ENCODE results near the gene CWF19L1.

The CWF19L1 gene

DNA sequence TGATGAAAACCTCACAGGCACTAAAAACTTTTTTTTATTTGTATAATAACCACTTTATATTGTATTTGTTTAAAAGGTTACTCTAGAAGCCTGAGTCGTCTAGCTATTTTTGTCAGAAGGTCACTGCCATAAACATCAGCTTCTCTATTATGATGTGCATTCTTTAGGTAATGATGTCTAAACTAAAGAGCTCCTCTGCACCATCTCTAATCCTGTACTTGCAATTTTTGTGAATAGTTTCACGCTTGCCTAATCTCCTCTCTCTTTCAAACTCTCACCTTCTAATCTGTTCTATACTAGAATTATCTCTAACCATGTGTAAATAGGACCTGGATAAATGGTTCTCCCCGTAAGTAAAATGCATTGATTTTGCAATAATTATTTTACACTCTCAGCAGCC lies 27.6 kb downstream of the CWF19L1 start:
- no peaks in the 10 kb centered on the region for H3F3A ChIP-seq (ENCODE audit: insufficient read depth, low read length)
- no peaks in the 10 kb centered on the region for H3K9me3 ChIP-seq (ENCODE audit: low read length)
- H3K9me2 ChIP-seq (ENCODE audit: low read depth, low read length), result no peaks in the 10 kb centered on the region
- no peak overlapping the region for H3K9ac ChIP-seq (ENCODE audit: low read length)
- no peak overlapping the region for H2AFZ ChIP-seq (ENCODE audit: low read length)
- H3K4me3 ChIP-seq (ENCODE audit: low read depth, low read length, poor library complexity, severe bottlenecking), result no peak overlapping the region
- TF ChIP-seq EZH2 (IDR thresholded peaks at IDR 0.05; ENCODE audit: borderline replicate concordance, low read length) (no peak), CTCF (IDR thresholded peaks at IDR 0.05; ENCODE audit: low read length) (no peak)
- no peaks in the 10 kb centered on the region for H3K27me3 ChIP-seq (ENCODE audit: insufficient read depth, low read length)
- no peaks in the 10 kb centered on the region for H3K4me1 ChIP-seq (ENCODE audit: insufficient read depth, low read length, severe bottlenecking)
- no peaks in the 10 kb centered on the region for H4K20me1 ChIP-seq (ENCODE audit: insufficient read depth, low read length)
- no peaks in the 10 kb centered on the region for H3K79me2 ChIP-seq (ENCODE audit: insufficient read depth, low read length)
- no peak overlapping the region for H3K27ac ChIP-seq (ENCODE audit: low read depth, low read length, poor library complexity, severe bottlenecking)
- peaks cover 54% of the 10 kb centered on the region for H3K36me3 ChIP-seq (ENCODE audit: insufficient read depth, low read length)
- no peak overlapping the region for H3K4me2 ChIP-seq (ENCODE audit: low read length)

- Histone ChIP-seq H3F3A (ENCODE audit: insufficient read depth, low read length) (no peaks in the 10 kb centered on the region), H3K4me2 (ENCODE audit: low read length) (no peak overlapping the region), H3K9ac (ENCODE audit: low read length) (no peak overlapping the region), H3K9me3 (ENCODE audit: low read length) (no peaks in the 10 kb centered on the region), H2AFZ (ENCODE audit: low read length) (no peak overlapping the region), H3K27ac (ENCODE audit: low read depth, low read length, poor library complexity, severe bottlenecking) (no peak overlapping the region), H4K20me1 (ENCODE audit: insufficient read depth, low read length) (no peaks in the 10 kb centered on the region), H3K79me2 (ENCODE audit: insufficient read depth, low read length) (no peaks in the 10 kb centered on the region), H3K9me2 (ENCODE audit: low read depth, low read length) (no peaks in the 10 kb centered on the region), H3K4me1 (ENCODE audit: insufficient read depth, low read length, severe bottlenecking) (no peaks in the 10 kb centered on the region), H3K4me3 (ENCODE audit: low read depth, low read length, poor library complexity, severe bottlenecking) (no peak overlapping the region), H3K27me3 (ENCODE audit: insufficient read depth, low read length) (no peaks in the 10 kb centered on the region), H3K36me3 (ENCODE audit: insufficient read depth, low read length) (peaks cover 50% of the 10 kb centered on the region)
- TF ChIP-seq CTCF (IDR thresholded peaks at IDR 0.05; ENCODE audit: low read length) (no peak), EZH2 (IDR thresholded peaks at IDR 0.05; ENCODE audit: borderline replicate concordance, low read length) (no peak)
Observed at GRCh38 chr10:100238429-100238828, 29.0 kb downstream of the CWF19L1 start.

- H3K4me2 ChIP-seq (ENCODE audit: low read length), result no peak overlapping the region
- H4K20me1 ChIP-seq (ENCODE audit: insufficient read depth, low read length), result no peaks in the 10 kb centered on the region
- peaks cover 20% of the 10 kb centered on the region for H3K4me1 ChIP-seq (ENCODE audit: insufficient read depth, low read length, severe bottlenecking)
- peaks cover 18% of the 10 kb centered on the region for H3K79me2 ChIP-seq (ENCODE audit: insufficient read depth, low read length)
- H2AFZ ChIP-seq (ENCODE audit: low read length), result no peak overlapping the region
- H3K36me3 ChIP-seq (ENCODE audit: insufficient read depth, low read length), result peaks cover 26% of the 10 kb centered on the region; the same call in 1 of the 2 replicates
- H3K27ac ChIP-seq (ENCODE audit: low read depth, low read length, poor library complexity, severe bottlenecking), result no peak overlapping the region
- H3K9me3 ChIP-seq (ENCODE audit: low read length), result no peaks in the 10 kb centered on the region
- H3F3A ChIP-seq (ENCODE audit: insufficient read depth, low read length), result no peaks in the 10 kb centered on the region
- no peak overlapping the region for H3K4me3 ChIP-seq (ENCODE audit: low read depth, low read length, poor library complexity, severe bottlenecking)
- no peak for TF ChIP-seq CTCF (IDR thresholded peaks at IDR 0.05; ENCODE audit: low read length)
- TF ChIP-seq EZH2 (IDR thresholded peaks at IDR 0.05; ENCODE audit: borderline replicate concordance, low read length), result no peak
- no peaks in the 10 kb centered on the region for H3K27me3 ChIP-seq (ENCODE audit: insufficient read depth, low read length)
- H3K9me2 ChIP-seq (ENCODE audit: low read depth, low read length), result no peaks in the 10 kb centered on the region
- no peak overlapping the region for H3K9ac ChIP-seq (ENCODE audit: low read length)
Observed at GRCh38 chr10:100232101-100232500, 35.3 kb downstream of the CWF19L1 start.
